Keratinocyte (primary cell): ENCODE results near the gene TPBGL.

ENCODE experiments used
- CTCF ChIP-seq, 3 experiments: IDR thresholded peaks in 1 of 3; conservative IDR thresholded peaks in 1 of 3; optimal IDR thresholded peaks in 1 of 3; 2 replicates in 2 of 3; 3 replicates in 1 of 3; pipeline versions ENCODE3 to v1.5.1; 2011; ENCODE audit warnings: low read length in 3 of 3, mild to moderate bottlenecking in 3 of 3, moderate library complexity in 2 of 3, control low read depth in 1 of 3, inconsistent platforms in 1 of 3; ENCODE audit not compliant: insufficient read depth in 2 of 3; ENCODE audit errors: extremely low read depth in 1 of 3
- EZH2 ChIP-seq: IDR thresholded peaks from one replicate; pipeline ENCODE4 v1.6.1; 2012; ENCODE audit warnings: inconsistent platforms, mild to moderate bottlenecking, low read length, moderate library complexity

- TF ChIP-seq CTCF (optimal IDR thresholded peaks at IDR 0.05 in 1 of 3, IDR thresholded peaks at IDR 0.05 in 1 of 3, conservative IDR thresholded peaks at IDR 0.05 in 1 of 3; ENCODE audit: extremely low read depth in 1 of 3, insufficient read depth in 2 of 3, low read length in 3 of 3) = no peak
- no peak for TF ChIP-seq EZH2
These were observed 28.2 kb downstream of the TPBGL start for GRCh38 chr11:75268626-75269366.
